Gastrocnemius medialis (tissue), 4 donors: Measurements from ENCODE around the gene SPINK8. TPM values are rescaled to one million over a fixed set of nuclear protein-coding genes. Genes with fewer than 3 reads are reported as not detected.

Experiments used
- ATAC-seq, 2 donors: fragments of 150-250 bp; one replicate each; pipeline ENCODE4 v1.9.1; 2016
- DNase-seq, 2 donors: peaks; one replicate each; pipeline ENCODE4 v3.0.0-alpha.2; 2019
- H3K27ac ChIP-seq, 4 donors: fragments of 200-600 bp; sonication (generic); 1 replicate in 1 of 4; 2 replicates in 3 of 4; pipeline ENCODE4 v1.5.1; 2016 to 2018; ENCODE audit warnings: mild to moderate bottlenecking in 2 of 4, moderate library complexity in 1 of 4
- H3K27me3 ChIP-seq, 3 donors: fragments of 200-600 bp; sonication (generic) in 2 of 3; 1 replicate in 1 of 3; 2 replicates in 2 of 3; pipeline versions ENCODE4 v1.5.1 to v1.6.0; 2016 to 2019; ENCODE audit warnings: mild to moderate bottlenecking in 1 of 3, moderate library complexity in 1 of 3
- H3K36me3 ChIP-seq, 2 donors: fragments of 200-600 bp; sonication (generic) in 1 of 2; one replicate each; pipeline ENCODE4 v1.5.1; 2017 to 2018
- H3K4me1 ChIP-seq, 2 donors: fragments of 200-600 bp; sonication (generic) in 1 of 2; one replicate each; pipeline ENCODE4 v1.5.1; 2016 to 2017; ENCODE audit warnings: mild to moderate bottlenecking in 2 of 2
- H3K4me3 ChIP-seq, 4 donors: fragments of 200-600 bp; sonication (generic) in 3 of 4; 1 replicate in 1 of 4; 2 replicates in 3 of 4; pipeline ENCODE4 v1.5.1; 2016 to 2019; ENCODE audit warnings: mild to moderate bottlenecking in 2 of 4
- H3K9me3 ChIP-seq, 3 donors: fragments of 200-600 bp; sonication (generic) in 2 of 3; 1 replicate in 1 of 3; 2 replicates in 2 of 3; pipeline ENCODE4 v1.5.1; 2016 to 2019
- CTCF ChIP-seq, 5 experiments: fragments of 450-650 bp in 3 of 5; fragments of 200-600 bp in 2 of 5; sonication (generic) in 2 of 5; IDR thresholded peaks in 4 of 5; conservative IDR thresholded peaks in 1 of 5; 1 replicate in 4 of 5; 2 replicates in 1 of 5; pipeline ENCODE4 v1.5.1; 2016 to 2019; ENCODE audit warnings: antibody characterized with exemption in 5 of 5, mild to moderate bottlenecking in 3 of 5, moderate library complexity in 3 of 5
- POLR2A ChIP-seq, 2 donors: fragments of 450-650 bp; IDR thresholded peaks; one replicate each; pipeline ENCODE4 v1.6.1; 2017; ENCODE audit warnings: antibody characterized with exemption in 2 of 2, mild to moderate bottlenecking in 2 of 2, moderate library complexity in 2 of 2
- in situ Hi-C, 4 donors: fragments of 200-750 bp; cut with MboI; loops; one replicate each; pipeline versions ENCODE4 v1.15.0 to v1.8.0; 2017; ENCODE audit warnings: low sequenced_read_pairs in 4 of 4
- intact Hi-C: fragments of 100-400 bp; cut with DNase I; formaldehyde crosslinking; loops from one replicate; pipeline ENCODE4 v1.15.1; 2023; ENCODE audit warnings: low total_unique reads
- total RNA-seq, 4 donors: library from RNA; depleted of rRNA; stranded (reverse); fragments of >200 nt; gene quantifications; one replicate each; pipeline versions ENCODE4 v1.1.0 to v1.2.3, GENCODE V29; 2016

SPINK8 gene
- total RNA-seq, 4 donors from 2014 or later: not detected

- Histone ChIP-seq H3K4me3 (no peak overlapping the region), H3K27me3 (no peaks in the 10 kb centered on the region), H3K27ac (no peak overlapping the region), H3K36me3 (no peaks in the 10 kb centered on the region), H3K4me1 (no peaks in the 10 kb centered on the region), H3K9me3 (no peaks in the 10 kb centered on the region)
- DNase-seq: no peak
- TF ChIP-seq CTCF (IDR thresholded peaks at IDR 0.05 in 4 of 5, conservative IDR thresholded peaks at IDR 0.05 in 1 of 5) (no peak), POLR2A (IDR thresholded peaks at IDR 0.05) (no peak)
- in situ Hi-C loops: loop anchor here in 1 of 4 donors (25.0 kb wide), 1 partner anchor 1642 kb away; no protein-coding TSS in a partner anchor
- no peak for ATAC-seq
- intact Hi-C loops: no loop called here
Measured at GRCh38 chr3:48370333-48370713, 36.9 kb upstream of the SPINK8 start.

- no peak overlapping the region for H3K27ac ChIP-seq
- no peak for ATAC-seq
- H3K27me3 ChIP-seq: no peaks in the 10 kb centered on the region
- TF ChIP-seq CTCF (IDR thresholded peaks at IDR 0.05 in 4 of 5, conservative IDR thresholded peaks at IDR 0.05 in 1 of 5): no peak
- TF ChIP-seq POLR2A (IDR thresholded peaks at IDR 0.05): no peak
- H3K4me3 ChIP-seq: no peak overlapping the region
- no peaks in the 10 kb centered on the region for H3K9me3 ChIP-seq
- H3K36me3 ChIP-seq: no peaks in the 10 kb centered on the region
- no peaks in the 10 kb centered on the region for H3K4me1 ChIP-seq
- intact Hi-C loops (no loop called here), in situ Hi-C loops (loop anchor here in 1 of 4 donors (25.0 kb wide), 1 partner anchor 1642 kb away; no protein-coding TSS in a partner anchor)
- no peak for DNase-seq
Measured at GRCh38 chr3:48369693-48370332, 36.4 kb upstream of the SPINK8 start.

GRCh38 chr3:48367201-48367600 is 33.7 kb upstream of the SPINK8 start:
- no peak overlapping the region for H3K4me3 ChIP-seq
- no peak for DNase-seq
- TF ChIP-seq POLR2A (IDR thresholded peaks at IDR 0.05): no peak
- TF ChIP-seq CTCF (IDR thresholded peaks at IDR 0.05 in 4 of 5, conservative IDR thresholded peaks at IDR 0.05 in 1 of 5): no peak
- ATAC-seq: no peak
- intact Hi-C loops: no loop called here
- no peaks in the 10 kb centered on the region for H3K4me1 ChIP-seq
- no peaks in the 10 kb centered on the region for H3K36me3 ChIP-seq
- in situ Hi-C loops: loop anchor here in 1 of 4 donors (25.0 kb wide), 1 partner anchor 1645 kb away; no protein-coding TSS in a partner anchor
- H3K9me3 ChIP-seq: no peaks in the 10 kb centered on the region
- H3K27ac ChIP-seq: no peak overlapping the region
- H3K27me3 ChIP-seq: no peaks in the 10 kb centered on the region

- in situ Hi-C loops (loop anchor here in 1 of 4 donors (25.0 kb wide), 1 partner anchor 1647 kb away; no protein-coding TSS in a partner anchor), intact Hi-C loops (no loop called here)
- H3K27ac ChIP-seq: no peak overlapping the region
- TF ChIP-seq CTCF (IDR thresholded peaks at IDR 0.05 in 4 of 5, conservative IDR thresholded peaks at IDR 0.05 in 1 of 5): no peak
- TF ChIP-seq POLR2A (IDR thresholded peaks at IDR 0.05): no peak
- H3K9me3 ChIP-seq: no peaks in the 10 kb centered on the region
- H3K4me3 ChIP-seq: no peak overlapping the region
- H3K27me3 ChIP-seq: no peaks in the 10 kb centered on the region
- no peaks in the 10 kb centered on the region for H3K4me1 ChIP-seq
- DNase-seq (no peak), ATAC-seq (no peak)
- H3K36me3 ChIP-seq: no peaks in the 10 kb centered on the region
Measured at GRCh38 chr3:48364840-48365239, 31.4 kb upstream of the SPINK8 start.
